Stimulated activated CD4-positive, alpha-beta T cell treated with anti-CD3 and anti-CD28 coated beads, TNF-alpha, amount 100 ng/mL, for 1 hour (primary cell): Measurements from ENCODE around the gene HLA-DQB1.
"Not testable (repeated sequence)": the region's sequence is repeated elsewhere in the genome, so short reads cannot be mapped to it uniquely, and the experiment has no call there.

Experiments used
- DNase-seq, 3 donors: peaks; one replicate each; pipeline ENCODE4 v3.0.0-alpha.2; 2020; ENCODE audit warnings: low read depth in 3 of 3, low spot score in 1 of 3

Gene HLA-DQB1

DNA sequence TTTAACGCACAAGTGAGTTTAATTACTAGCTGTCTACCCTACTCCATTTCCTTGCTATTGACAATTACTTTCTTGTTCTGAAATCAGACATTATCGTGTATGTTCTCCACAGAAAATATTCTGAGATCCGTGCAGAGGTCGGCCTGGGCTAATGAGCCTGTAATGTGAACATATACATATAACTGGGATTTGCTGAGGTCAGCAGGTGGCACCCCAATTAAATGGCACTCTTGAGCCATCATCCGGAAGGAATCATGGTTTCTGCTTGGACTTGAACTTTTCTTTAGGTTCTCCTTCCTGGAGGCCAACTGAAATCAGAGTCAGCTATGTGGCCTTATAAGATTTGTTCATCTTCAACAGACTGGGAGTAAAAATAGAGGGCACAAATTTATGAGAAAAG, 3.6 kb downstream of the HLA-DQB1 start:
- DNase-seq = no peak

DNA sequence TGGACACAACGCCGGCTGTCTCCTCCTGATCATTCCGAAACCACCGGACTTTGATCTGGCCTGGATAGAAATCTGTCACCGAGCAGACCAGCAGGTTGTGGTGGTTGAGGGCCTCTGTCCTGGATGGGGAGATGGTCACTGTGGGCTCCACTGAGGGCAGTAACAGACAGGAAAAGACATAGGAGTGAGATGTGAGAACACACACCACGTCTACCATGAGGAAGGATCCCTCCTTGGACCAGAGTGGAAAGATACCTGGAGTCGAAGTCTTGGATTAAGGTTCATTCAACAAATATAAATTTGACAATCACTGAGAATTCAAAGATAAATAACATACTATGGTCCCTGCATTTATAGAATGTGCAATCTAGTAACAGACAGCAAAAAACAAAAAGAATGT, 4.4 kb downstream of the HLA-DQB1 start:
- DNase-seq = no peak

GRCh38 chr6:32659856-32660595, 6.4 kb downstream of the HLA-DQB1 start:
- no peak for DNase-seq

- DNase-seq = no peak
Measured at GRCh38 chr6:32658268-32658897, 8.1 kb downstream of the HLA-DQB1 start.

DNA sequence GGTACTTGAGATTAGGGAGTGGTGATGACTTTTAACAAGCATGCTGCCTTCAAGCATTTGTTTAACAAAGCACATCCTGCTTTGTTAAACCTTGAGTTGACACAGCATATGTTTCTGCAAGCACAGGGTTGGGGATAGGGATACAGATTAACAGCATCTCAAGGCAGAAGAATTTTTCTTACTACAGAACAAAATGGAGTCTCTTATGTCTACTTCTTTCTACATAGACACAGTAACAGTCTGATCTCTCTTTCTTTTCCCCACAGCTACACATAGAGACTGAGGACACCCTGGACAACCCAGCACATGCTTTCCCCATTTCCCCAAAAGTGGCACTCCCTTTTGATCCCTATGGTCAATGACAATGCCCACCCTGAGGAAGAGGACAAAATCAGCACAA, 8.6 kb downstream of the HLA-DQB1 start:
- DNase-seq = not testable (repeated sequence)

DNA sequence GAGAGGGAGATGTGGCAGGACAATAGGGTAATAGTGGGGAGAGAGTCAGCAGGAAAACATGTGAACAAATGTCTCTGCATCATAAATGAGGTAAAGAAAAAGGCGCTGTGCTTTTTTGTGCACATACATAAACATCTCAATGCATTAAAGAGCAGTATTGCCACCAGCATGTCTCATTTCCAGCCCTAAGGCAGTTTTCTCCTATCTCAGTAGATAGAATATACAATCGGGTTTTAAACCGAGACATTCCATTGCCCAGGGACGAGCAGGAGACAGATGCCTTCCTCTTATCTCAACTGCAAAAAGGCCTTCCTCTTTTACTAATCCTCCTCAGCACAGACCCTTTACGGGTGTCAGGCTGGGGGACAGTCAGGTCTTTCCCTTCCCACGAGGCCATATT, 9.1 kb downstream of the HLA-DQB1 start:
- not testable (repeated sequence) for DNase-seq

DNA sequence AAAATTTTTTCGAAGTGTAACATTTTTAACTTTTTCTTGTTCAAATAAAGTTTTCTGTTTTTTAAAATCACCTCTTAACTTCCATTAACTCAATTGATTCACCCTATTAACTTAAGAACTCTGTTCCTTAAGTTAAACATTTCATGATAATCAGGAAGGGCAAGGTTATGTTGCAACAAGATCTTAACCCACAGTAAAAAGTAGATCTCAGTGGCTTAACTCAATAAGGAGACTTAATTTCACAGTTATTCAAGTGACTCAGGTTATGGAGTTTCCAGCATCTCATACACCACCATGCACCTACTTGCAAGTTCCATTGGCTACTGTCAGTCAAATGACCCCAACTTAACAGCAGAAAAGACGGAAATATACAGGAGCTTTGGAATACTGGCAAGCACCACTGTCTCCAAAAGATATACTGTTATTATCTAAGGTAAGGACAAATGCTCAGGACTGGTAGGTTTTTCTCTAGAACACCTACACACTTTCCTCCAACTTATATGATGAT, 11.2 kb downstream of the HLA-DQB1 start:
- no peak for DNase-seq

- no peak for DNase-seq
Measured at GRCh38 chr6:32645047-32645703, 21.3 kb downstream of the HLA-DQB1 start.

GRCh38 chr6:32643904-32644303, 22.6 kb downstream of the HLA-DQB1 start:
- no peak for DNase-seq

DNA sequence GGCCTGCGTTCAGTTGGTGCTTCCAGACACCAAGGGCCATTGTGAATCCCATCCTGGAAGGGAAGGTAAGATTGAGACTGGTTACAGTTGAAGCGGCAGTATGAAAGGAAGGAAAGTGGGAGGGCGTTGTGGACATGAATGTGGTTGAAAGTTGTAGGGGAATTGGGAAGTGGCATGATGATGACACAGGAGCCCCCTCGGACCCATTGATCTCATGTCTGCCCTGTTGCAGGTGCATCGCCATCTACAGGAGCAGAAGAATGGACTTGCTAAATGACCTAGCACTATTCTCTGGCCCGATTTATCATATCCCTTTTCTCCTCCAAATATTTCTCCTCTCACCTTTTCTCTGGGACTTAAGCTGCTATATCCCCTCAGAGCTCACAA, 23.7 kb downstream of the HLA-DQB1 start:
- DNase-seq = no peak

- DNase-seq = not testable (repeated sequence)
Measured at GRCh38 chr6:32641785-32642719, 24.4 kb downstream of the HLA-DQB1 start.

DNA sequence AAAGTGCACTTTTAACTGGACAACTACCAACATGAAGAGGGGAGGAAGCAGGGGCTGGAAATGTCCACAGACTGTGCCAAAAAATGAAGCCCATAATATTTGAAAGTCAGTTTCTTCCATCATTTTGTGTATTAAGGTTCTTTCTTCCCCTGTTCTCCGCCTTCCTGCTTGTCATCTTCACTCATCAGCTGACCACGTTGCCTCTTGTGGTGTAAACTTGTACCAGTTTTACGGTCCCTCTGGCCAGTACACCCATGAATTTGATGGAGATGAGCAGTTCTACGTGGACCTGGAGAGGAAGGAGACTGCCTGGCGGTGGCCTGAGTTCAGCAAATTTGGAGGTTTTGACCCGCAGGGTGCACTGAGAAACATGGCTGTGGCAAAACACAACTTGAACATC, 25.3 kb downstream of the HLA-DQB1 start:
- no peak for DNase-seq

- no peak for DNase-seq
Measured at GRCh38 chr6:32639440-32640394, 26.7 kb downstream of the HLA-DQB1 start.

GRCh38 chr6:32638532-32639219, 27.8 kb downstream of the HLA-DQB1 start:
- DNase-seq = no peak

- DNase-seq = no peak
Measured at GRCh38 chr6:32637883-32638282, 28.6 kb downstream of the HLA-DQB1 start.

DNA sequence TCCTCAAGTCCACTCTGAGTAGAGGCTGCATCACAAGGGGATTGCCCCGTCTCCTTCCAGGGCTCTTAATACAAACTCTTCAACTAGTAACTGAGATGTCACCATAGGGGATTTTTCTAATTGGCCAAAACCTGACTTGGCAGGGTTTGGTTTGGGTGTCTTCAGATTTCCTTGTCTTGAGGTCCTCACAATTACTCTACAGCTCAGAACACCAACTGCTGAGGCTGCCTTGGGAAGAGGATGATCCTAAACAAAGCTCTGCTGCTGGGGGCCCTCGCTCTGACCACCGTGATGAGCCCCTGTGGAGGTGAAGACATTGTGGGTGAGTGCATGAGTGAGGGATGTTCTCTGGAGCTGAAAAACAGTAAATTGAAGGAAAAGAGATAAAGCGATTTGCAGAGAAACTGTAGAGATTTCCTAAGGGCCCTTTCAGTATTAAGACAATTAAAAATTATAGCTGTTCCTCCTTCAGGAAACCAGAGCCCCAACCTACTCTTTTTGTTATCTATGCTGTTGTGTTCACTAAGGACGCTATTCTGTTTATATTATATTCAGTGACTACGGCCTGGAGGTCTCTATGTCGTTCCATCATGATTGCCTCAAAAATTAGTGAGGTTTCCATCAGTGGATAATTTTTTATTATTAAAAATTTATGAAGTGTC, 29.1 kb downstream of the HLA-DQB1 start, which contains the start of gene HLA-DQA1:
Gene HLA-DQA1, plus strand, starts transcription at position 188 of the 662 bp plus-strand sequence. Its CDS starts 53 bp downstream, at position 241.
- DNase-seq = no peak

- no peak for DNase-seq
Measured at GRCh38 chr6:32635526-32636123, 30.8 kb downstream of the HLA-DQB1 start.

- DNase-seq = not testable (repeated sequence)
Measured at GRCh38 chr6:32629793-32630192, 36.7 kb downstream of the HLA-DQB1 start.
